PFSK-1 (cell line): ENCODE results near the gene B3GNT9.

Experiments
- FOXP2 ChIP-seq: optimal IDR thresholded peaks from 2 replicates; pipeline ENCODE3; 2011; ENCODE audit warnings: borderline replicate concordance, control low read depth, inconsistent platforms; ENCODE audit not compliant: insufficient read depth; ENCODE audit errors: extremely low read length, extremely low read depth
- POLR2AphosphoS5 ChIP-seq: IDR thresholded peaks from 2 replicates; pipeline ENCODE4 v1.6.1; 2012; ENCODE audit warnings: low read depth, mild to moderate bottlenecking, control low read depth, low read length, moderate library complexity
- SIN3A ChIP-seq: IDR thresholded peaks from 2 replicates; pipeline ENCODE4 v1.6.1; 2012; ENCODE audit warnings: mild to moderate bottlenecking, low read length, moderate library complexity, borderline replicate concordance; ENCODE audit not compliant: insufficient read depth
- TAF1 ChIP-seq: IDR thresholded peaks from 2 replicates; pipeline ENCODE4 v1.6.1; 2012; ENCODE audit warnings: low read length, control low read depth, borderline replicate concordance; ENCODE audit not compliant: insufficient read depth
- TF ChIP-seq, protein P1 (sequence below), 2 experiments: IDR thresholded peaks; 2 replicates each; pipeline versions ENCODE4 v1.6.1 to v1.8.0; 2011 to 2012; ENCODE audit warnings: low read depth in 2 of 2, low read length in 2 of 2, control low read depth in 1 of 2, inconsistent platforms in 1 of 2, mild to moderate bottlenecking in 1 of 2, moderate library complexity in 1 of 2; ENCODE audit not compliant: insufficient read depth in 1 of 2

B3GNT9 gene

DNA sequence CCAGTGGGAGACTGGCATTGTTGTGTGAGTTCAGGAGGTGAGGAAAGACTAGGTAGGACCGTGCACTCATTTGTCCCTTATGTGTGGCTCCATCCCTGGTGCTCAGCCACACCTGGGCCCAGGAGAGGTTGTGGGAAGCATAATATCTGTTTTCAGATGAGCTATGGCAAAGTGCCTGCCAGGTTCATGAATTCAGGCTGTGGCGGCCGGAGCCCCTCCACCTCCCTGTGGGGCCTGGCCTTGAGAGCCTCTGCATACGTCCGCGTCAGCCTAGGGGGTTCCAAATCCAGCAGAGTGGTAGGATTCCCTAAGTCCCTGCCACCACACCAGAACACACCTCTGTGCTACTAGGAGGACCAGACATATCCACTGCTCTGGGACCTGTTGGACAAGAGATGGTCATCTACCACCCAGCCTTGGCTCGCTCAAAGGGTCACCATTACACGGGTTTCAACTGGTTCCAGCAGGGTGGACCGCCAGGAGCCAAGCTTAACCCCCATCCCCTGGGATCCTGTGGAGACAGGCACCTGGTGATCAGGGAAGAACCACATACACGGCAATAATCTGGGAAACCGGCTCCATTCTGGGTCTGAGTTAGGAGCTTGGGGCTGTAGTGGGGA lies 2.0 kb downstream of the B3GNT9 start:
- TF ChIP-seq FOXP2, result no peak
- TF ChIP-seq, protein P1, sequence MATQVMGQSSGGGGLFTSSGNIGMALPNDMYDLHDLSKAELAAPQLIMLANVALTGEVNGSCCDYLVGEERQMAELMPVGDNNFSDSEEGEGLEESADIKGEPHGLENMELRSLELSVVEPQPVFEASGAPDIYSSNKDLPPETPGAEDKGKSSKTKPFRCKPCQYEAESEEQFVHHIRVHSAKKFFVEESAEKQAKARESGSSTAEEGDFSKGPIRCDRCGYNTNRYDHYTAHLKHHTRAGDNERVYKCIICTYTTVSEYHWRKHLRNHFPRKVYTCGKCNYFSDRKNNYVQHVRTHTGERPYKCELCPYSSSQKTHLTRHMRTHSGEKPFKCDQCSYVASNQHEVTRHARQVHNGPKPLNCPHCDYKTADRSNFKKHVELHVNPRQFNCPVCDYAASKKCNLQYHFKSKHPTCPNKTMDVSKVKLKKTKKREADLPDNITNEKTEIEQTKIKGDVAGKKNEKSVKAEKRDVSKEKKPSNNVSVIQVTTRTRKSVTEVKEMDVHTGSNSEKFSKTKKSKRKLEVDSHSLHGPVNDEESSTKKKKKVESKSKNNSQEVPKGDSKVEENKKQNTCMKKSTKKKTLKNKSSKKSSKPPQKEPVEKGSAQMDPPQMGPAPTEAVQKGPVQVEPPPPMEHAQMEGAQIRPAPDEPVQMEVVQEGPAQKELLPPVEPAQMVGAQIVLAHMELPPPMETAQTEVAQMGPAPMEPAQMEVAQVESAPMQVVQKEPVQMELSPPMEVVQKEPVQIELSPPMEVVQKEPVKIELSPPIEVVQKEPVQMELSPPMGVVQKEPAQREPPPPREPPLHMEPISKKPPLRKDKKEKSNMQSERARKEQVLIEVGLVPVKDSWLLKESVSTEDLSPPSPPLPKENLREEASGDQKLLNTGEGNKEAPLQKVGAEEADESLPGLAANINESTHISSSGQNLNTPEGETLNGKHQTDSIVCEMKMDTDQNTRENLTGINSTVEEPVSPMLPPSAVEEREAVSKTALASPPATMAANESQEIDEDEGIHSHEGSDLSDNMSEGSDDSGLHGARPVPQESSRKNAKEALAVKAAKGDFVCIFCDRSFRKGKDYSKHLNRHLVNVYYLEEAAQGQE (IDR thresholded peaks at IDR 0.05; ENCODE audit: insufficient read depth in 1 of 2, low read depth in 2 of 2, low read length in 2 of 2), result no peak
- no peak for TF ChIP-seq TAF1
- no peak for TF ChIP-seq SIN3A
- no peak for TF ChIP-seq POLR2AphosphoS5

DNA sequence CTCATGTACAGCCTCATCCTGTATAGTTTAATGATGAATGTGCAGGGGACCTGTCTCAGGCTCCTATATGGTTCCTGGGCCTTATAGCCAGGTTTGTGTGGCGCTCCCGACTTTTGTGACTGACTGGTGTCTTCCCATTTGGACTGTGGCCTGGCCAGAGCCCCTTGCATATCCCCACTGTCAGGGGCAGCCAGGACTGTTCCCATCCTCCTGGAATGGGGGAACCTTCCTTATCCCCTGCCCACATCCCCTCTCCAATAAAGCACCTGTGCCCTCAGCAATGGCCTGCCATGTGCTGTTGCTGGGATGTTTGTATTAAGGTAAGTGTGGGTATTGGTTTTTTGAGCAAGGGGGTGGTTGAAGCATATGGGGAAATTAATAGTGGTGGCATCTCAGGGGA lies 2.6 kb downstream of the B3GNT9 start:
- TF ChIP-seq, protein P1 (IDR thresholded peaks at IDR 0.05; ENCODE audit: insufficient read depth in 1 of 2, low read depth in 2 of 2, low read length in 2 of 2), result no peak
- TF ChIP-seq TAF1 (no peak), FOXP2 (no peak)

DNA sequence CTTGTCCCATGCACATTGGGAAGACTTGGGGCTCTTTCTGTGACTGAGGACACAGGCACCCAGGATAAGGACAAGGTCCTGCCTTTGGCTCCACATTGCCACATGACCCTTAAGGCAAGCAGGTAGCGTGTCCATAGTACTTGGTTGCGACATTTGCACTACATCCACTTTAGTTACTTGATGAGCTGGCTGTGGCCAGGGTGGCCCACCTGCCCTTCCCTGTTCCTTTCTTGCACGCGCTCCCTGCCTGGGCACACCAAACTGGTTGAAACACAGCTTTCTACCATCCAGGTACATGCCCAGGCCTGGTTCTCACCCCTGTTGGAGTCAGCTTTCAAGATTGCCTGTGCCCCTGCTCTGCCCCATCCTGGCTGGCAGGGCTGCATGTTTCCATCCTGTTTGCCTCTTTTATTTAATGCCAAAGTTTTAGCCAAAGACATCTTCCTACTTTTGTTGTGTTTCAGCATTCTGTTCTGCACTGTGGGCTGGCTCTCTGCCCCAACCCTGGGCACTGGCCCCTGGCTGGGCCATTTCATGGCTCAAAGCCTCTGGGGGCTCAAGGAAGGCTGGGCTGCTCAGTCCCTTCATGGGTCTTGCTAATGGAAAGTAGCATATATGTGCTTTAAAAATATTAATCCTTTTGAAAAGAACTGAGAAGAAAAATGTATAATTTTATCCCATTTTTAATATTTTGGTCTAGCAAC lies 3.2 kb downstream of the B3GNT9 start:
- TF ChIP-seq POLR2AphosphoS5, result no peak
- TF ChIP-seq SIN3A, result no peak
- TF ChIP-seq, protein P1 (IDR thresholded peaks at IDR 0.05; ENCODE audit: insufficient read depth in 1 of 2, low read depth in 2 of 2, low read length in 2 of 2), result no peak
- TF ChIP-seq FOXP2, result no peak
- TF ChIP-seq TAF1, result no peak

DNA sequence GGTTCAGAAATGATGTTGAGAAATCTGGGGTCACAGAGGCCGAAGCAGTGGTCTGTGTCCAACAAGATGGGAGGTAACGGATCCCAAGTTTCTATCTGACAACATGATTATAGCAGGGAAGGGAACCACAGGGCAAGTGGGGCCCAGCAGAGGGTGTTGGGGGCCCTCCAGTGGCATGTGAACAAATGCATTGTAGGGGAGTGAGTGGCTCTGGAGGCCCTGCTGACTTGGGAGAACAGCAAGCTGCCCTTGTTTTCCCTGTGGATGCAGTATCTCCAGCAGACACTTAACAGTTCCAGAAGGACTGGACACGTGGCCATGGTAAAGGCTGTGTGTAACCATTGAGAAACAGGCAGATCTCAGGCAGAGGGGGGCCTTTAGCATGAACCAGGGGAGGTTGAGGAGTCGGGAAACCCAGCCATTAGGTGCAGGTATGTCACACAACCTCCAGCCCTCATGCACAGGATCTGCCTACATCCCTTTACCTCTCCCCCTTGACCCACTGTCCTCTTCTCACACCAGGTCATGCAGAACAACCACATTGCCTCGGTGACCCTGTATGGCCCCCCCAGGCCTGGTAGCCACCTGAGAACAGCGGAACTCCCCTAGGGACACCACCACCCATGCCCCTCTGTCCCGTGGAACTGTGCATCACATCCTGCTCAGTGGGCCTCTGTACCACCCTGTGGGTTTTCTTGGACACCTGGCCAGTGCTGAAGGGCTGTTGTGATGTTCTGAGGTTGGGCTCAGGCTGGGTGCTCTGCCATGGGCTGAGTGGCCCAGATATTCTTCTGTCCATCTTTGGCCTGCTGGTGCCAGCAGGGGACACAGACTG lies 4.1 kb downstream of the B3GNT9 start:
- TF ChIP-seq TAF1 (no peak), POLR2AphosphoS5 (no peak), FOXP2 (no peak), SIN3A (no peak)
- TF ChIP-seq, protein P1 (IDR thresholded peaks at IDR 0.05; ENCODE audit: insufficient read depth in 1 of 2, low read depth in 2 of 2, low read length in 2 of 2), result no peak
